DOHH2 (cell line): ENCODE measurements around the gene ATR.

Experiments used
- EZH2phosphoT487 ChIP-seq: fragments of 200-600 bp; sonication (generic); IDR thresholded peaks from 2 replicates; pipeline ENCODE4 v1.6.1; 2017; ENCODE audit warnings: borderline replicate concordance, mild to moderate bottlenecking, antibody characterized with exemption, low read length, moderate library complexity, mixed read lengths
- TF ChIP-seq, protein P1 (sequence below): fragments of 200-600 bp; sonication (generic); IDR thresholded peaks from one replicate; pipeline ENCODE4 v1.5.1; 2014; ENCODE audit warnings: antibody characterized with exemption, mild to moderate bottlenecking, low read depth, low read length; ENCODE audit not compliant: poor library complexity, severe bottlenecking

- TF ChIP-seq, protein P1, sequence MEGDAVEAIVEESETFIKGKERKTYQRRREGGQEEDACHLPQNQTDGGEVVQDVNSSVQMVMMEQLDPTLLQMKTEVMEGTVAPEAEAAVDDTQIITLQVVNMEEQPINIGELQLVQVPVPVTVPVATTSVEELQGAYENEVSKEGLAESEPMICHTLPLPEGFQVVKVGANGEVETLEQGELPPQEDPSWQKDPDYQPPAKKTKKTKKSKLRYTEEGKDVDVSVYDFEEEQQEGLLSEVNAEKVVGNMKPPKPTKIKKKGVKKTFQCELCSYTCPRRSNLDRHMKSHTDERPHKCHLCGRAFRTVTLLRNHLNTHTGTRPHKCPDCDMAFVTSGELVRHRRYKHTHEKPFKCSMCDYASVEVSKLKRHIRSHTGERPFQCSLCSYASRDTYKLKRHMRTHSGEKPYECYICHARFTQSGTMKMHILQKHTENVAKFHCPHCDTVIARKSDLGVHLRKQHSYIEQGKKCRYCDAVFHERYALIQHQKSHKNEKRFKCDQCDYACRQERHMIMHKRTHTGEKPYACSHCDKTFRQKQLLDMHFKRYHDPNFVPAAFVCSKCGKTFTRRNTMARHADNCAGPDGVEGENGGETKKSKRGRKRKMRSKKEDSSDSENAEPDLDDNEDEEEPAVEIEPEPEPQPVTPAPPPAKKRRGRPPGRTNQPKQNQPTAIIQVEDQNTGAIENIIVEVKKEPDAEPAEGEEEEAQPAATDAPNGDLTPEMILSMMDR = no peak
- TF ChIP-seq EZH2phosphoT487 = no peak
Observed at GRCh38 chr3:142601713-142602112, 23.2 kb upstream of the ATR start.
